SK-N-SH treated with all-trans-retinoic acid at 6 μM for 48 hours (cell line): ENCODE data around the gene FSD1L.

Experiments
- ARNTL ChIP-seq: fragments of 450-650 bp; formaldehyde crosslinking; IDR thresholded peaks from 2 replicates; pipeline ENCODE4 v1.5.0; 2020; ENCODE audit warnings: low read depth, mild to moderate bottlenecking, moderate library complexity, borderline replicate concordance
- BACH2 ChIP-seq: fragments of 250-450 bp; sonication (Bioruptor Pico); IDR thresholded peaks from 2 replicates; pipeline ENCODE4 v1.9.0; 2021; ENCODE audit warnings: mild to moderate bottlenecking, borderline replicate concordance
- CSDC2 ChIP-seq: fragments of 250-450 bp; sonication (Bioruptor Pico); IDR thresholded peaks from 2 replicates; pipeline ENCODE4 v1.5.0; 2020; ENCODE audit warnings: mild to moderate bottlenecking, moderate library complexity
- ESRRG ChIP-seq: fragments of 250-450 bp; sonication (Bioruptor Pico); IDR thresholded peaks from 2 replicates; pipeline ENCODE4 v1.6.1; 2021; ENCODE audit warnings: mild to moderate bottlenecking
- PPARA ChIP-seq: fragments of 250-450 bp; sonication (Bioruptor Pico); IDR thresholded peaks from 2 replicates; pipeline ENCODE4 v1.5.0; 2020; ENCODE audit warnings: mild to moderate bottlenecking, borderline replicate concordance
- RARB ChIP-seq: fragments of 250-450 bp; sonication (Bioruptor Pico); IDR thresholded peaks from 2 replicates; pipeline ENCODE4 v1.8.0; 2021; ENCODE audit warnings: mild to moderate bottlenecking, moderate library complexity
- TCF4 ChIP-seq: fragments of 250-450 bp; sonication (Bioruptor Pico); IDR thresholded peaks from 2 replicates; pipeline ENCODE4 v1.8.0; 2021; ENCODE audit warnings: mild to moderate bottlenecking, moderate library complexity, borderline replicate concordance
- TOX ChIP-seq: fragments of 250-450 bp; sonication (Bioruptor Pico); IDR thresholded peaks from 2 replicates; pipeline ENCODE4 v1.8.0; 2021; ENCODE audit warnings: mild to moderate bottlenecking, moderate library complexity, borderline replicate concordance
- ZFP3 ChIP-seq: fragments of 250-450 bp; sonication (Bioruptor Pico); IDR thresholded peaks from 2 replicates; pipeline ENCODE4 v1.5.0; 2020; ENCODE audit warnings: mild to moderate bottlenecking, moderate library complexity
- ZFP30 ChIP-seq: fragments of 450-650 bp; formaldehyde crosslinking; IDR thresholded peaks from 2 replicates; pipeline ENCODE4 v1.5.0; 2022; ENCODE audit warnings: mild to moderate bottlenecking, moderate library complexity
- TF ChIP-seq, protein P1 (sequence below): fragments of 250-450 bp; sonication (Bioruptor Pico); IDR thresholded peaks from 2 replicates; pipeline ENCODE4 v1.8.0; 2020; ENCODE audit warnings: mild to moderate bottlenecking, moderate library complexity, borderline replicate concordance
- TF ChIP-seq, protein P2 (sequence below): fragments of 250-450 bp; sonication (Bioruptor Pico); IDR thresholded peaks from 2 replicates; pipeline ENCODE4 v1.8.0; 2021; ENCODE audit warnings: low read depth, mild to moderate bottlenecking, moderate library complexity, borderline replicate concordance
- TF ChIP-seq, protein P3 (sequence below): fragments of 250-450 bp; sonication (Bioruptor Pico); IDR thresholded peaks from 2 replicates; pipeline ENCODE4 v1.5.1; 2020; ENCODE audit warnings: low read depth, mild to moderate bottlenecking, moderate library complexity
- TF ChIP-seq, protein P4 (sequence below): fragments of 250-450 bp; sonication (Bioruptor Pico); IDR thresholded peaks from 2 replicates; pipeline ENCODE4 v1.5.0; 2020; ENCODE audit warnings: mild to moderate bottlenecking, moderate library complexity

DNA sequence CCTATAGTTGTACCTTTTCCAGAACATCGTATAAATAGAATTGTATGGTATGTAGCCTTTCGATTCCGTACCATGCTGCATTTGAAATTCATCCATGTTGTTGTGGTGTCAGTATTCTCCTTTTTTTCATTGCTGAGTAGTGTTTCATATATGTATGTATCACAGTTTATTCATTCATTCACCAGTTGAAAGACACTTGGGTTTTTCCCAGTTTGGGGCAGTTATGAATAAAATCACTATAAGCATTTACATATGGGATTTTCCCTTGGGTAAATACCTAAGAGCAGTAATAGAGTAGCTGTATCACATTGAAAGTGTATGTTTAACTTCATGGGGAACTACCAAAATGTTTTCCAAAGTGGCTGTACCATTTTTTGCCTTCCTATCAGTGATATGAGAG is 94.0 kb downstream of the FSD1L start:
- TF ChIP-seq, protein P1, sequence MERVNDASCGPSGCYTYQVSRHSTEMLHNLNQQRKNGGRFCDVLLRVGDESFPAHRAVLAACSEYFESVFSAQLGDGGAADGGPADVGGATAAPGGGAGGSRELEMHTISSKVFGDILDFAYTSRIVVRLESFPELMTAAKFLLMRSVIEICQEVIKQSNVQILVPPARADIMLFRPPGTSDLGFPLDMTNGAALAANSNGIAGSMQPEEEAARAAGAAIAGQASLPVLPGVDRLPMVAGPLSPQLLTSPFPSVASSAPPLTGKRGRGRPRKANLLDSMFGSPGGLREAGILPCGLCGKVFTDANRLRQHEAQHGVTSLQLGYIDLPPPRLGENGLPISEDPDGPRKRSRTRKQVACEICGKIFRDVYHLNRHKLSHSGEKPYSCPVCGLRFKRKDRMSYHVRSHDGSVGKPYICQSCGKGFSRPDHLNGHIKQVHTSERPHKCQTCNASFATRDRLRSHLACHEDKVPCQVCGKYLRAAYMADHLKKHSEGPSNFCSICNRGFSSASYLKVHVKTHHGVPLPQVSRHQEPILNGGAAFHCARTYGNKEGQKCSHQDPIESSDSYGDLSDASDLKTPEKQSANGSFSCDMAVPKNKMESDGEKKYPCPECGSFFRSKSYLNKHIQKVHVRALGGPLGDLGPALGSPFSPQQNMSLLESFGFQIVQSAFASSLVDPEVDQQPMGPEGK = no peak
- TF ChIP-seq, protein P2, sequence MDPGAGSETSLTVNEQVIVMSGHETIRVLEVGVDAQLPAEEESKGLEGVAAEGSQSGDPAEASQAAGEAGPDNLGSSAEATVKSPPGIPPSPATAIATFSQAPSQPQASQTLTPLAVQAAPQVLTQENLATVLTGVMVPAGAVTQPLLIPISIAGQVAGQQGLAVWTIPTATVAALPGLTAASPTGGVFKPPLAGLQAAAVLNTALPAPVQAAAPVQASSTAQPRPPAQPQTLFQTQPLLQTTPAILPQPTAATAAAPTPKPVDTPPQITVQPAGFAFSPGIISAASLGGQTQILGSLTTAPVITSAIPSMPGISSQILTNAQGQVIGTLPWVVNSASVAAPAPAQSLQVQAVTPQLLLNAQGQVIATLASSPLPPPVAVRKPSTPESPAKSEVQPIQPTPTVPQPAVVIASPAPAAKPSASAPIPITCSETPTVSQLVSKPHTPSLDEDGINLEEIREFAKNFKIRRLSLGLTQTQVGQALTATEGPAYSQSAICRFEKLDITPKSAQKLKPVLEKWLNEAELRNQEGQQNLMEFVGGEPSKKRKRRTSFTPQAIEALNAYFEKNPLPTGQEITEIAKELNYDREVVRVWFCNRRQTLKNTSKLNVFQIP (CRISPR knock-in tag) = no peak
- no peak for TF ChIP-seq ARNTL (CRISPR knock-in tag)
- TF ChIP-seq, protein P3, sequence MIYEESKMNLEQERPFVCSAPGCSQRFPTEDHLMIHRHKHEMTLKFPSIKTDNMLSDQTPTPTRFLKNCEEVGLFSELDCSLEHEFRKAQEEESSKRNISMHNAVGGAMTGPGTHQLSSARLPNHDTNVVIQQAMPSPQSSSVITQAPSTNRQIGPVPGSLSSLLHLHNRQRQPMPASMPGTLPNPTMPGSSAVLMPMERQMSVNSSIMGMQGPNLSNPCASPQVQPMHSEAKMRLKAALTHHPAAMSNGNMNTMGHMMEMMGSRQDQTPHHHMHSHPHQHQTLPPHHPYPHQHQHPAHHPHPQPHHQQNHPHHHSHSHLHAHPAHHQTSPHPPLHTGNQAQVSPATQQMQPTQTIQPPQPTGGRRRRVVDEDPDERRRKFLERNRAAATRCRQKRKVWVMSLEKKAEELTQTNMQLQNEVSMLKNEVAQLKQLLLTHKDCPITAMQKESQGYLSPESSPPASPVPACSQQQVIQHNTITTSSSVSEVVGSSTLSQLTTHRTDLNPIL (CRISPR knock-in tag) = no peak
- TF ChIP-seq, protein P4, sequence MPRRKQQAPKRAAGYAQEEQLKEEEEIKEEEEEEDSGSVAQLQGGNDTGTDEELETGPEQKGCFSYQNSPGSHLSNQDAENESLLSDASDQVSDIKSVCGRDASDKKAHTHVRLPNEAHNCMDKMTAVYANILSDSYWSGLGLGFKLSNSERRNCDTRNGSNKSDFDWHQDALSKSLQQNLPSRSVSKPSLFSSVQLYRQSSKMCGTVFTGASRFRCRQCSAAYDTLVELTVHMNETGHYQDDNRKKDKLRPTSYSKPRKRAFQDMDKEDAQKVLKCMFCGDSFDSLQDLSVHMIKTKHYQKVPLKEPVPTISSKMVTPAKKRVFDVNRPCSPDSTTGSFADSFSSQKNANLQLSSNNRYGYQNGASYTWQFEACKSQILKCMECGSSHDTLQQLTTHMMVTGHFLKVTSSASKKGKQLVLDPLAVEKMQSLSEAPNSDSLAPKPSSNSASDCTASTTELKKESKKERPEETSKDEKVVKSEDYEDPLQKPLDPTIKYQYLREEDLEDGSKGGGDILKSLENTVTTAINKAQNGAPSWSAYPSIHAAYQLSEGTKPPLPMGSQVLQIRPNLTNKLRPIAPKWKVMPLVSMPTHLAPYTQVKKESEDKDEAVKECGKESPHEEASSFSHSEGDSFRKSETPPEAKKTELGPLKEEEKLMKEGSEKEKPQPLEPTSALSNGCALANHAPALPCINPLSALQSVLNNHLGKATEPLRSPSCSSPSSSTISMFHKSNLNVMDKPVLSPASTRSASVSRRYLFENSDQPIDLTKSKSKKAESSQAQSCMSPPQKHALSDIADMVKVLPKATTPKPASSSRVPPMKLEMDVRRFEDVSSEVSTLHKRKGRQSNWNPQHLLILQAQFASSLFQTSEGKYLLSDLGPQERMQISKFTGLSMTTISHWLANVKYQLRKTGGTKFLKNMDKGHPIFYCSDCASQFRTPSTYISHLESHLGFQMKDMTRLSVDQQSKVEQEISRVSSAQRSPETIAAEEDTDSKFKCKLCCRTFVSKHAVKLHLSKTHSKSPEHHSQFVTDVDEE (CRISPR knock-in tag) = no peak
- no peak for TF ChIP-seq ZFP30 (CRISPR knock-in tag)
- TF ChIP-seq BACH2 (CRISPR knock-in tag) = no peak
- no peak for TF ChIP-seq ZFP3 (CRISPR knock-in tag)
- no peak for TF ChIP-seq ESRRG (CRISPR knock-in tag)
- TF ChIP-seq TCF4 = no peak
- no peak for TF ChIP-seq TOX (CRISPR knock-in tag)
- no peak for TF ChIP-seq PPARA (CRISPR knock-in tag)
- no peak for TF ChIP-seq CSDC2
- no peak for TF ChIP-seq RARB (CRISPR knock-in tag)
